HG03139 (cell line): ENCODE measurements around the gene LDB3.

ENCODE experiments used
- ATAC-seq: cut with Tn5 transposase; IDR thresholded peaks from one replicate; pipeline ENCODE4 v1.9.1; 2021; ENCODE audit not compliant: unreplicated experiment

LDB3 gene

GRCh38 chr10:86757113-86757972 is 89.0 kb downstream of the LDB3 start:
- no peak for ATAC-seq

GRCh38 chr10:86758189-86759072 is 90.1 kb downstream of the LDB3 start:
- ATAC-seq, result no peak

DNA sequence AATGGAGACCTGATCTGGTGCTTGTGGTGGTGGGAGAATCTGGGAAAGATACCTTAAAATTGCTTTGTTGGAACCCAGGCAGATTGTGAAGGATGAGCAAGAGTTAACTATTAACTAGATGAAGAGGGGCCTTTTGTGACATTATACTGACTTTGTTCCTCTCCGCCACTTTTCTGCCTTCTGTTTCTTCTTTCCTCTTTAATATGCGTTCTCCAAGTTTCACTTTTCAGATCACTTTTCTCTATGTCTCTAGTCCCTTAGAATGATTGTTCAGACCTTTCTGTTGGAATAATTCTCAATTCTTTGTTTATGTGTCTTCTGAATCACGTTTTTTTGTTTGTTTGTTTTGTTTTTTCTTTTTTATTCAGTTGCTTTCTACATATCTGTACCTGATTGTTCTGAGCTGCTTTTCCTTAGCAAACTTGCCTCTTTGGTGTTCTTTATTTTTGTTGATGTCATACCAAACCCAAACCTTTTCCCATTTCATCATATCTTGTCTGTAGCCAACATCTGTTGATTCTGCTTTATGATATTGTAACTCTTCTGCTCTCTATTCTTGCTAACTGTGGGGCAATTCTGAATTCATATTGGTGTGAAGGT is 90.9 kb downstream of the LDB3 start:
- ATAC-seq, result no peak

GRCh38 chr10:86763404-86763803 is 95.1 kb downstream of the LDB3 start:
- no peak for ATAC-seq

- no peak for ATAC-seq
Observed at GRCh38 chr10:86765548-86765947, 97.2 kb downstream of the LDB3 start.

GRCh38 chr10:86768412-86769062 is 100.2 kb downstream of the LDB3 start:
- no peak for ATAC-seq

- ATAC-seq, result no peak
Observed at GRCh38 chr10:86769991-86770390, 101.7 kb downstream of the LDB3 start.

DNA sequence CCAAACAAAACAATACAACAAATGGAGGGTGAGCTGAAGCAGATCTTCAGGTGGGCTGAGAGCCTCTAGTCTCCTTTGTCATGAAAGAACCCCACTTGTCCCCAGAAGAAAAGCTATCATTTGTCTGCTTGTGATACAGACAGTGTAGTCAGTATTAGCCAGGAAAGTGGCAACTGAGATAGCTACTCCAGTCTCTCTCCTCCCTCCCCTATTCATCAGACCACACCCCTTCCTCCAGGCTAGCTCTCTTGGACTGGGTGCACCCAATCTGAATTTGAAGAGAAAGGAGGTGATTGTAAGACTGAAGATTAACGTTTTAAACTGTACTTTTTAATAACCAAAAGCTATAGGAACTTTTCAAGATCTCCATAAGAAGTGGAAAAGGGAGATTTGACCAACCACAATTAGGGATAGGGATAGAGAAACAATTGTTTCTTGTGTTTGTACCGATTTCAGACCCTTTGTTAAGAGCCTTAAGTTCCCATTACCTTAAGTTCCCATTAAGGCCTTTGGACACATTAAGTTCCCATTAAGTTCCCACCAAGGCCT is 102.2 kb downstream of the LDB3 start:
- ATAC-seq, result no peak

- ATAC-seq, result no peak
Observed at GRCh38 chr10:86773498-86773897, 105.2 kb downstream of the LDB3 start.

DNA sequence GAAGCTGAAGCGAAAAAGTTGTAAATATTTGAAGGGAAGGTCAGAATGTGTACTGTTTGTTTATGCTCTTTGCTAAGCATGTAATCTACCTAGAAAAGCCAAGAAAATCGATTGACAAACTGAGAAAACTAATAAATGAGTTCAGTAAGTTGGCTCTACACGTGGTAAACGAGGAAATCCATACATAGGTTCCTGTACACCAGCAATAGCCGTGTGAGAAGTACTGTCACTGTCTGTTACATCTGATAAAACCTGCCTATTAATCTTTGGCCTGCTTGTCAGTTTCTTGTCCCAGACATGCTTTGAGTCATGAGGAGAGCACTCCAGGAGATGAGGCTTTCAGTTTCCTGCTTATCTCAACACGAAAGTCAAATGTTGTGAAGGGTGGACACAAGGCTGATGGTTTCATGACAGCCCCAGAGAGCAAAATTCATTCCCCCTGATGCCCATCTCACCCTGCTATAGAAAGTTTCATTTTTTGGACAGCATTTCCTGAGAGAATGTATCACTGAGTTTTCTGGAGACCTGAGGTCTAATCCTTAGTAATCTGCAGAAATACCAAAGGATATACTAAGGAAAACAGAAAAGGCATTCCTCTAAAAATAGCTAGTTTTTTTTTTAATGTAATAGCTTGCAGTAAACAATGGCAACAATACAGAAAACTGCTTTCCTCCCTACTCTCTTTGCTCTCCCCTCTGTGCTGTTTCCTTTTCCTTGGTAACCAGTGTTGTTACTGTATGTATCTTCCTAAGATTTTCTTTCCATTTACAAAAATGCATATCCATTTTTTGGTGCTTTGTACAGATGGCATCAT is 107.0 kb downstream of the LDB3 start:
- peak; percentile 68 for ATAC-seq

DNA sequence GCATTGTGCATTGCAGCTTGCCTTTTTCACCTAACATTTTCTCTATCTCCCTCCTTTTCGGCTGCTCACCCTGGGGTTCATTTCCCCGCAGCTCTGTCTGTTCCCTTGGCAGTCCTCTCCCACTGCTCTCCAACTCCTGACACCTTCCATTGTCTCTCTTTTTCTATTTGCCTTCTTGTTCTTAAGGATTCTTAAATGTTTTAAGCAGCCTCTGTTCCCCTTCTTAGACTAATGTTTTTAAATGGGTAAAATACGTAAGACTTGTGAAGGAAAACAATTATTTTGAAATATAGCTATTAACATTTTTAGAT is 107.5 kb downstream of the LDB3 start:
- no peak for ATAC-seq

DNA sequence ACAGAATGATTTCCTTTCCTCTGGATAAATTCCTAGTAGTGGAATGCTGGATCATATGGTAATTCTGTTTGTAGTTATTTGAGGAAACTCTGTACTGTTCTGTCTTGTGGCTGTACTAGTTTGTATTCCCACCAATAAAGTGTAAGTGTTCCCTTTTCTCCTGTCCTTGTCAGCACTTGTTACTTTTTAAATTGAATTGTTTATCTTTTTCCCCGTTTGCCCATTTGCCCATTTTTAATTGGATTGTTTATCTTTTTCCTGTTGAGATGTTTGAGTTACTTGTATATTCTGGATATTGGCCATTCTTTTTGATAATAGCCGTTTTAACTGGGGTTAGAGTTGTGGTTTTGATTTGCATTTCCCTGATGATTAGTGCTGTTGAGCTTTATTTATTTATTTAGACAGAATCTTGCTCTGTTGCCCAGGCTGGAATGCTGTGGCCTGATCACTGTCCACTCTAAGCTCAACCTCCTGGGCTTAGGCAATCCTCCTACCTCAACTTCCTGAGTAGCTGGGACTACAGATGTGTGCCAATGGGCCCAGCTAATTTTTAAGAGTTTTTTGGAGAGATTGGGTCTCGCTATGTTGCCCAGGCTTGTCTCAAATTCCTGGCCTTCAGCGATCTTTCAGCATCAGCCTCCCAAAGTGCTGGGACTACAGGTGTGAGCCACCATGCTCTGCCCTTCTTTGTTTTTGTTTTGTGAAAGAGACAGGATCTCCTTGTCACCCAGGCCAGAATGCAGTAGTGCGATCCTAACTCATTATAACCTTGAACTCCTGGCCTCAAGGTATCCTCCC is 111.1 kb downstream of the LDB3 start:
- ATAC-seq, result no peak

- ATAC-seq, result peak; percentile 50
Observed at GRCh38 chr10:86782701-86783418, 114.5 kb downstream of the LDB3 start.

DNA sequence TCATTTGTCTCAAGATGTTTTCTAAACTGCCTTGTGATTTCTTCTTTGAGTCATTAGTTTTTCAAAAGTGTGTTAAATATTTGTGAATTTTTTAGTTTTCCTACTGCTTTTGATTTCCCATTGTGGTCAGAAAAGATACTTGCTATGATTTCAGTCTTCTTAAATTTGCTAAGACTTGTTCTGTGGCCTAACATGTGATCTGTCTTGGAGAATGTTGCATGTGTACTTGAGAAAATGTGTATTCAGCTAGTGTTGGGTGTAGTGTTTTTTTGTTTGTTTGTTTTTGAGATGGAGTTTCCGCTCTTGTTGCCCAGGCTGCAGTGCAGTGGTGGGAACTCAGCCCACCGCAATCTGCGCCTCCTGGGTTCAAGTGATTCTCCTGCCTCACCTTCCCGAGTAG is 116.7 kb downstream of the LDB3 start:
- ATAC-seq, result no peak
